Measurements from ENCODE around the gene PTGES3.
A peak's percentile ranks its signal among the peaks of the same experiment; 100 is the strongest.

The PTGES3 gene

GRCh38 chr12:56630180-56630632, 57.9 kb downstream of the PTGES3 start, which contains the start of gene BAZ2A (continued):
- TF ChIP-seq ZNF148 (tag by site-specific recombination; IDR thresholded peaks at IDR 0.05; ENCODE audit: borderline replicate concordance) = peak; percentile 47; the same call in 1 of the 2 replicates
- TF ChIP-seq ZNF677 (tag by site-specific recombination; IDR thresholded peaks at IDR 0.05) = peak; percentile 79
- no peak for TF ChIP-seq PRDM2 (tag by site-specific recombination; IDR thresholded peaks at IDR 0.05; ENCODE audit: borderline replicate concordance)
- peak; percentile 40; the same call in 1 of the 2 replicates for TF ChIP-seq IKZF3 (tag by site-specific recombination; IDR thresholded peaks at IDR 0.05)
- TF ChIP-seq ZSCAN16 (tag by site-specific recombination; IDR thresholded peaks at IDR 0.05) = no peak
- peak; percentile 90 for TF ChIP-seq SP7 (tag by site-specific recombination; IDR thresholded peaks at IDR 0.05)
- TF ChIP-seq ZNF830 (tag by site-specific recombination; IDR thresholded peaks at IDR 0.05; ENCODE audit: low read depth) = no peak
- peak; percentile 58; the same call in 1 of the 2 replicates for TF ChIP-seq ZSCAN5A (tag by site-specific recombination; IDR thresholded peaks at IDR 0.05)
- peak; percentile 85 for TF ChIP-seq ZNF24 (tag by site-specific recombination; IDR thresholded peaks at IDR 0.05)
- peak; percentile 83 for TF ChIP-seq ZFHX2 (tag by site-specific recombination; conservative IDR thresholded peaks at IDR 0.05)
- peak; percentile 85; the same call in 1 of the 2 replicates for TF ChIP-seq ZBTB7A (tag by site-specific recombination; IDR thresholded peaks at IDR 0.05; ENCODE audit: low read depth)
- no peak for TF ChIP-seq ZNF837 (tag by site-specific recombination; IDR thresholded peaks at IDR 0.05)
- no peak for TF ChIP-seq ZNF26 (tag by site-specific recombination; IDR thresholded peaks at IDR 0.05)
- peak; percentile 73 for TF ChIP-seq ZBTB21 (tag by site-specific recombination; IDR thresholded peaks at IDR 0.05)
- TF ChIP-seq GLI2 (tag by site-specific recombination; IDR thresholded peaks at IDR 0.05; ENCODE audit: borderline replicate concordance, low read depth) = no peak
- no peak for TF ChIP-seq ZNF626 (tag by site-specific recombination; IDR thresholded peaks at IDR 0.05)
- TF ChIP-seq ZBTB8A (tag by site-specific recombination; IDR thresholded peaks at IDR 0.05) = peak; percentile 65
- peak; percentile 80; the same call in 1 of the 2 replicates for TF ChIP-seq ZNF221 (tag by site-specific recombination; IDR thresholded peaks at IDR 0.05; ENCODE audit: borderline replicate concordance)
- peak; percentile 67; the same call in 1 of the 2 replicates for TF ChIP-seq ZNF843 (tag by site-specific recombination; IDR thresholded peaks at IDR 0.05)
- TF ChIP-seq ZBTB17 (tag by site-specific recombination; IDR thresholded peaks at IDR 0.05) = peak; percentile 81
- TF ChIP-seq ZNF561 (tag by site-specific recombination; IDR thresholded peaks at IDR 0.05; ENCODE audit: borderline replicate concordance) = peak; percentile 97
- 0 out of 2 replicates have a peak, but pooled peaks have one; percentile 62 for TF ChIP-seq ZNF423 (tag by site-specific recombination; IDR thresholded peaks at IDR 0.05)
- no peak for TF ChIP-seq ZNF416 (tag by site-specific recombination; IDR thresholded peaks at IDR 0.05)
- no peak for TF ChIP-seq ZNF792 (tag by site-specific recombination; IDR thresholded peaks at IDR 0.05)
- TF ChIP-seq ZNF155 (tag by site-specific recombination; IDR thresholded peaks at IDR 0.05) = no peak
- TF ChIP-seq ZNF362 (tag by site-specific recombination; IDR thresholded peaks at IDR 0.05) = no peak
- TF ChIP-seq SALL2 (tag by site-specific recombination; IDR thresholded peaks at IDR 0.05; ENCODE audit: borderline replicate concordance) = no peak
- TF ChIP-seq ZNF248 (tag by site-specific recombination; IDR thresholded peaks at IDR 0.05) = no peak
